HL-60 (cell line): ENCODE results near the gene BLMH.

Experiments used
- DNase-seq, 2 experiments: peaks; one replicate each; pipeline ENCODE4 v3.0.0-alpha.2; 2010 to 2020; ENCODE audit warnings: low read depth in 1 of 2, low spot score in 1 of 2
- H3K27ac ChIP-seq: fragments of 250-450 bp; sonication (Bioruptor Pico); replicated peaks from 2 replicates; pipeline ENCODE4 v1.5.1; 2020; ENCODE audit warnings: mild to moderate bottlenecking, moderate library complexity
- H3K27me3 ChIP-seq: fragments of 250-450 bp; sonication (Bioruptor Pico); 2 replicates; pipeline ENCODE4 v1.5.1; 2021; ENCODE audit warnings: mild to moderate bottlenecking, moderate library complexity; ENCODE audit not compliant: insufficient read depth, poor library complexity, severe bottlenecking
- H3K4me3 ChIP-seq: replicated peaks from 2 replicates; pipeline ENCODE4 v1.5.1; 2011; ENCODE audit warnings: mild to moderate bottlenecking, control low read depth, low read length; ENCODE audit not compliant: insufficient read depth
- GABPA ChIP-seq: IDR thresholded peaks from 2 replicates; pipeline ENCODE4 v1.6.1; 2012; ENCODE audit warnings: low read depth
- POLR2AphosphoS5 ChIP-seq: IDR thresholded peaks from 2 replicates; pipeline ENCODE4 v1.6.1; 2012; ENCODE audit warnings: low read depth
- REST ChIP-seq: IDR thresholded peaks from 2 replicates; pipeline ENCODE4 v1.6.1; 2012; ENCODE audit warnings: low read depth; ENCODE audit not compliant: insufficient replicate concordance
- SPI1 ChIP-seq: IDR thresholded peaks from 2 replicates; pipeline ENCODE4 v1.6.1; 2012; ENCODE audit warnings: low read depth, mild to moderate bottlenecking, borderline replicate concordance
- TF ChIP-seq, protein P1 (sequence below): IDR thresholded peaks from one replicate; pipeline ENCODE4 v1.5.1; 2011; ENCODE audit warnings: low read length, control low read depth, inconsistent platforms; ENCODE audit not compliant: insufficient read depth

Gene BLMH

GRCh38 chr17:30323895-30324319, 32.2 kb upstream of the BLMH start:
- no peak overlapping the region for H3K4me3 ChIP-seq
- no peaks in the 10 kb centered on the region for H3K27me3 ChIP-seq
- no peak; the same call in 1 of the 2 replicates for TF ChIP-seq SPI1
- TF ChIP-seq POLR2AphosphoS5: no peak
- TF ChIP-seq GABPA: no peak
- TF ChIP-seq REST: no peak
- TF ChIP-seq, protein P1, sequence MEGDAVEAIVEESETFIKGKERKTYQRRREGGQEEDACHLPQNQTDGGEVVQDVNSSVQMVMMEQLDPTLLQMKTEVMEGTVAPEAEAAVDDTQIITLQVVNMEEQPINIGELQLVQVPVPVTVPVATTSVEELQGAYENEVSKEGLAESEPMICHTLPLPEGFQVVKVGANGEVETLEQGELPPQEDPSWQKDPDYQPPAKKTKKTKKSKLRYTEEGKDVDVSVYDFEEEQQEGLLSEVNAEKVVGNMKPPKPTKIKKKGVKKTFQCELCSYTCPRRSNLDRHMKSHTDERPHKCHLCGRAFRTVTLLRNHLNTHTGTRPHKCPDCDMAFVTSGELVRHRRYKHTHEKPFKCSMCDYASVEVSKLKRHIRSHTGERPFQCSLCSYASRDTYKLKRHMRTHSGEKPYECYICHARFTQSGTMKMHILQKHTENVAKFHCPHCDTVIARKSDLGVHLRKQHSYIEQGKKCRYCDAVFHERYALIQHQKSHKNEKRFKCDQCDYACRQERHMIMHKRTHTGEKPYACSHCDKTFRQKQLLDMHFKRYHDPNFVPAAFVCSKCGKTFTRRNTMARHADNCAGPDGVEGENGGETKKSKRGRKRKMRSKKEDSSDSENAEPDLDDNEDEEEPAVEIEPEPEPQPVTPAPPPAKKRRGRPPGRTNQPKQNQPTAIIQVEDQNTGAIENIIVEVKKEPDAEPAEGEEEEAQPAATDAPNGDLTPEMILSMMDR: no peak
- peak; percentile 56 to 79 for DNase-seq
- no peak overlapping the region for H3K27ac ChIP-seq

DNA sequence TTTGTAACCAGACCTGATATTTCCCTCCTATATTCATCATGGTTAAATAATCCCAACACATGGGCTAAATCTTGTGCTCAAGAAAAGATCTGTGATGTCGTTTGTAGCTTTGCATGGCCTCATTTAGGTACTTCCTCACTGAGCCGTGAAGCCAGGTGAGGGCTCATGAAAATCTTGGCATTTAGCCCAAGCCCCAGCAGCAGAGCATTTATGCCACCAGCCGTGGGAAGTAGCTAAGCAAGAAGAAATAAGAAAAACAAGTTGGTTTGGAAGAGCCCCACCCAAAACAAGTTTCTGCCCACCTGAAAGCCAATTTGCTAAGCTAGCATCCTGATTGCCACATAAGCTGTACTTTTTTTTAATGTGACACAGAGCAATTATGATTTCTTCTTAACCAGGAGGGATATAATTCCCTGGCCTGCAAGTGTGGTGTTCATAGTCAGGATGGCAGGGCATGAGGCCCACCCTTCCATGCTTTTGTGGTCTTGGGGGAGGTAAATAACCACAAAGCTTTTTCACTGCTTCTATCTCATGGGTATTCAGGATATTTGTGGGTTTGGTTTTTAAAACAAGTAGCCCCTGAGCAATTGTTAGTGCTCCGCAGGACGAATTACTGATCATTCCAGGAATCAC, 31.6 kb upstream of the BLMH start:
- TF ChIP-seq SPI1 (peak; percentile 87; the same call in 1 of the 2 replicates), GABPA (no peak)

DNA sequence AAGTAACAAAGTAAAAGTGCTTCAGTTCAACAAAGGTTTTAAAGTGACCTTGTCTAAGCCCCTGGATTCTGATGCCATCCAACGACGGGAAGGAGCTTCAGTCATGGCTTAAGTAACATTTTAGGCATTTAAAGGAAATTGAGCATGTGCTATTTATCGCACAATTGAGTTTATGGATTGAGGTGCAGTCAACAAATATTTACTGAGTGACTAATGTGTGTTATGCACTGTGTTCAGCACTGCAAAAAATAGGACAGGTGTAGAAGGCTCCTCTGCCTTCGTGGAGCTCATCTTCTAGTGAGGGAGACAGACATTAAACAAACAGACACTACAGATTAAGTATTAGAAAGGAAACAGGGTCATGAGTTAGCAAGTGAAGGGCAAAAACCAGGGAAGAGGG, 29.6 kb upstream of the BLMH start:
- TF ChIP-seq REST (no peak), GABPA (no peak), SPI1 (no peak)
- TF ChIP-seq, protein P1: no peak
- Histone ChIP-seq H3K27me3 (no peaks in the 10 kb centered on the region), H3K27ac (no peak overlapping the region), H3K4me3 (no peak overlapping the region)
- DNase-seq: no peak

More for the DNA sequence above, 31.6 kb upstream of the BLMH start:
- no peak overlapping the region for H3K27ac ChIP-seq
- no peak overlapping the region for H3K4me3 ChIP-seq
- peak; percentile 50 to 83 for DNase-seq
- H3K27me3 ChIP-seq: no peaks in the 10 kb centered on the region

GRCh38 chr17:30318155-30318554, 26.4 kb upstream of the BLMH start:
- Histone ChIP-seq H3K27me3 (no peaks in the 10 kb centered on the region), H3K4me3 (no peak overlapping the region), H3K27ac (no peak overlapping the region)
- TF ChIP-seq, protein P1: no peak
- no peak for DNase-seq
